GM18502 (cell line): Measurements from ENCODE around the gene VHLL.

Experiments used
- ATAC-seq: cut with Tn5 transposase; IDR thresholded peaks from one replicate; pipeline ENCODE4 v1.9.1; 2021; ENCODE audit warnings: mild to moderate bottlenecking; ENCODE audit not compliant: unreplicated experiment, poor library complexity

The VHLL gene

GRCh38 chr1:156259805-156260204, 39.3 kb downstream of the VHLL start:
- ATAC-seq, result no peak

- ATAC-seq, result no peak
These were observed 40.2 kb downstream of the VHLL start for GRCh38 chr1:156258859-156259258.

GRCh38 chr1:156257711-156258110, 41.4 kb downstream of the VHLL start:
- ATAC-seq, result no peak

GRCh38 chr1:156253634-156254033, 45.5 kb downstream of the VHLL start:
- ATAC-seq, result no peak

- no peak for ATAC-seq
These were observed 47.6 kb downstream of the VHLL start for GRCh38 chr1:156251527-156251926.

GRCh38 chr1:156249593-156249992, 49.5 kb downstream of the VHLL start:
- no peak for ATAC-seq
